Measurements from ENCODE around the gene TBC1D9. TPM values are rescaled to one million over a fixed set of nuclear protein-coding genes. Genes with fewer than 3 reads are reported as not detected.

The TBC1D9 gene
- total and polyA plus RNA-seq, 9 donors: 13.2 to 28.8 (median 21.4) TPM

DNA sequence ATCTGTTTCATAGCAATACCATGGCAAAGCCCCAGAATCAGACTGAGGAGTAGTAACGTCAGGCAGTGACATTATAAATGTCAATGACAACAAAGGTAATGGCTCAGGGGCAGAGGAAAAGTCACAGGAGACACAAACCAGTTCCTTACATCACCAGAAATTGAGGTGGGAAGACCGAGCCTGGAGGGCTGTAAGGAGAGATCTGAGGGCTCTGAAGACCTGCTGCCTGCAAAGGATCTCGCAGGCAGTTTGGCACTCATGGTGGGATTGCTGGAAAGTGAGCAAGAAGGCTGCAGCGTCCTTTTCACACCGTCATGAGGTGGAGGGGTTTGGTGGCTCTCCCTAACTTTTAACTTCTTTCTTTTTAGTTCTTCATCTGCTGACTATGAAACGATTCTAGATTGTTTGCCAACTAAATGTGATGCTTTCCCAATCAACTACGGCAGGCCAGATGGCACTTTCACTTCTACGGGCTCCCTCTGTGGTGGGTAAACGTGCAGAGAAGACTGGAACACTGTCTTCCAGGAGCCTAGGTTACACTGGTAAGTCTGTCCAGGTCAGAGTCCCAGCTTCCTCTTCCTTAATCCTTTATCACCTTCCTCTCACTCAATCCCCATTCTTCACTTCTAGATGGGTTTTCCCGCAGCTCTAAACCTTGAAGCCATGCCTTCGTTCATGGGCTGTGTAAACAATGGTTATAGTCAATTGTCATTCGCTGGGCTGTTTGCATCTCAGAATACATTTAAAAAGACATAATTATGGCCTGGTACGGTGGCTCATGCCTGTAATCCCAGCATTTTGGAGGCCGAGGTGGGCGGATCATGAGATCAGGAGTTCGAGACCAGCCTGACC lies 58.2 kb downstream of the TBC1D9 start:
- H3K4me3 ChIP-seq: no peak overlapping the region
- intact Hi-C loops (cut with DNase I): no loop called here
- 88 to 90% (median 88%) methylated on average over 16 of the region's 16 CpGs for WGBS, 3 donors
- no peaks in the 10 kb centered on the region for H3K27me3 ChIP-seq
- peaks cover 16% of the 10 kb centered on the region for H3K4me1 ChIP-seq (ENCODE audit: insufficient read depth)
- H3K27ac ChIP-seq: no peak overlapping the region
- no peaks in the 10 kb centered on the region for H3K9me3 ChIP-seq
- no peaks in the 10 kb centered on the region for H3K36me3 ChIP-seq
- DNase-seq: no peak
- TF ChIP-seq EP300 (IDR thresholded peaks at IDR 0.05): no peak
- no peak for TF ChIP-seq POLR2A (IDR thresholded peaks at IDR 0.05)
- TF ChIP-seq, protein P1, sequence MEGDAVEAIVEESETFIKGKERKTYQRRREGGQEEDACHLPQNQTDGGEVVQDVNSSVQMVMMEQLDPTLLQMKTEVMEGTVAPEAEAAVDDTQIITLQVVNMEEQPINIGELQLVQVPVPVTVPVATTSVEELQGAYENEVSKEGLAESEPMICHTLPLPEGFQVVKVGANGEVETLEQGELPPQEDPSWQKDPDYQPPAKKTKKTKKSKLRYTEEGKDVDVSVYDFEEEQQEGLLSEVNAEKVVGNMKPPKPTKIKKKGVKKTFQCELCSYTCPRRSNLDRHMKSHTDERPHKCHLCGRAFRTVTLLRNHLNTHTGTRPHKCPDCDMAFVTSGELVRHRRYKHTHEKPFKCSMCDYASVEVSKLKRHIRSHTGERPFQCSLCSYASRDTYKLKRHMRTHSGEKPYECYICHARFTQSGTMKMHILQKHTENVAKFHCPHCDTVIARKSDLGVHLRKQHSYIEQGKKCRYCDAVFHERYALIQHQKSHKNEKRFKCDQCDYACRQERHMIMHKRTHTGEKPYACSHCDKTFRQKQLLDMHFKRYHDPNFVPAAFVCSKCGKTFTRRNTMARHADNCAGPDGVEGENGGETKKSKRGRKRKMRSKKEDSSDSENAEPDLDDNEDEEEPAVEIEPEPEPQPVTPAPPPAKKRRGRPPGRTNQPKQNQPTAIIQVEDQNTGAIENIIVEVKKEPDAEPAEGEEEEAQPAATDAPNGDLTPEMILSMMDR (IDR thresholded peaks at IDR 0.05): no peak

DNA sequence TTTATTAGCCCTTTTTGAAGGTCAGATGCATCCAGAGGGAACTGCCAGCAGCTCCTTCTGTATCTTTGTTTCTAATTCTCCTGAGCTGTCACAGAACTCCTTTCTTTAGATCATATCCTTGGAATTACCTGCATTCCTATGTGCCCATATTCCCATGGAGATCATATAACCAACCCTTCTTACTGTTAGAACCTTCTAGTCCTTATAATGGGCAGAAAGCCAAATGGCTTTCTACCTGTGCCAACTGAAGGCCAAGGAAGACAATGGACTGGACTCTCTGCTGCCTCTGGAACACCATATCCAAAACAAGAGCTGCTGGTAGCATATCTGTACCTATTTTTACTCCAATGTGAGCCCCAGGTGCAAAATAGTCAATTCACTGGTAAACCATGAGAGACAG lies 60.7 kb downstream of the TBC1D9 start:
- H3K27ac ChIP-seq: no peak overlapping the region
- H3K4me1 ChIP-seq (ENCODE audit: insufficient read depth): peaks cover 12% of the 10 kb centered on the region
- DNase-seq: no peak
- TF ChIP-seq POLR2A (IDR thresholded peaks at IDR 0.05) (no peak), EP300 (IDR thresholded peaks at IDR 0.05) (no peak)
- TF ChIP-seq, protein P1 (IDR thresholded peaks at IDR 0.05): no peak
- intact Hi-C loops (cut with DNase I): no loop called here
- H3K9me3 ChIP-seq: no peaks in the 10 kb centered on the region
- H3K4me3 ChIP-seq: no peak overlapping the region
- H3K36me3 ChIP-seq: no peaks in the 10 kb centered on the region
- no peaks in the 10 kb centered on the region for H3K27me3 ChIP-seq

DNA sequence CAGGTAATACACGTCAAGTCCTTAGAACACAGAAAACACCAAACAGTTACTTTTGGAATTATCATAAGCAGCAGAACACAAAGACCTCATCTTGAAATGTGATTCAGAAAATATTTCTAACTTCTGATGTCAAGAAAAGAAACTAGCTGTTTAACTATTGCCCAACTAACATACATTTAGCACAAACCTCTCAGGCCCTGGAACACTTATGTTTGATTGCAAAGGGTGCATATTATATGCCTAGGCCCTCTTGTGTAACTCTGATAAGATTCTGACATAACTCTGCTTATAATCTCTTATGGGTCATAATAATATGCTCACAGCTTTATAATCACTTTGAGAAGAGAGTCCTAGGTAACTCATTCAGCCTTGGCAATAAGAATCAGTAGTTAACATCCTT lies 62.6 kb downstream of the TBC1D9 start:
- Histone ChIP-seq H3K4me3 (no peak overlapping the region), H3K36me3 (no peaks in the 10 kb centered on the region), H3K27me3 (no peaks in the 10 kb centered on the region), H3K27ac (no peak overlapping the region), H3K9me3 (no peaks in the 10 kb centered on the region), H3K4me1 (ENCODE audit: insufficient read depth) (peaks cover 12% of the 10 kb centered on the region)
- WGBS, 3 donors: 47 to 52% (median 48%) methylated on average over 1 of the region's 1 CpG
- TF ChIP-seq, protein P1 (IDR thresholded peaks at IDR 0.05): no peak
- TF ChIP-seq EP300 (IDR thresholded peaks at IDR 0.05): no peak
- TF ChIP-seq POLR2A (IDR thresholded peaks at IDR 0.05): no peak
- DNase-seq: no peak
- intact Hi-C loops (cut with DNase I): loop anchor here in 1 of 4 donors (2.0 kb wide), 1 partner anchor 203 kb away; no protein-coding TSS in a partner anchor

DNA sequence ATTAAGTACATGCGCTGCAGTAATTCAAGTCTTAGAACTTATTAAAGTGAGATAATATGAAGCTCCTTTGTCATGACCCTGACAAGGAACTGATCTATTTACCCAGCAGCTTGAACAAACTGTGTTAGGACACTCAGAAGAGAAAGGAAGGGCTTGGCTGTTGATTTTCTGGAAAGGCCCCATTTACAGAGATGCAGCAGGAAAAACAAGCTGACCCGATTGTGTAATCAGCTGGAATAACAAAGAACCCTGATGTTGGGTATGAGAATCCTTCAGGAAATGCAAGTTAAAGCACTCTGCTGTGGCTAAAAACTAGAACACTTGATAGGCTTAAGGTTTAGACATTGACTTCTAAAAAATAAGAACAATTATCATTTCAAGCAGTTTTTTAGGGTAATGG lies 64.8 kb downstream of the TBC1D9 start:
- Histone ChIP-seq H3K27ac (no peak overlapping the region), H3K27me3 (no peaks in the 10 kb centered on the region), H3K9me3 (no peaks in the 10 kb centered on the region), H3K4me1 (ENCODE audit: insufficient read depth) (peaks cover 12% of the 10 kb centered on the region), H3K4me3 (no peak overlapping the region), H3K36me3 (no peaks in the 10 kb centered on the region)
- 45 to 56% (median 47%) methylated on average over 2 of the region's 2 CpGs for WGBS, 3 donors
- DNase-seq: no peak
- TF ChIP-seq, protein P1 (IDR thresholded peaks at IDR 0.05): no peak
- TF ChIP-seq POLR2A (IDR thresholded peaks at IDR 0.05) (no peak), EP300 (IDR thresholded peaks at IDR 0.05) (no peak)
- intact Hi-C loops (cut with DNase I): no loop called here
